ENCODE results near the gene ABHD12B.

ABHD12B gene

GRCh38 chr14:50844391-50844790 is 27.5 kb upstream of the ABHD12B start:
- H3K27me3 ChIP-seq (ENCODE audit: control insufficient read depth, insufficient read depth, low read length) = no peaks in the 10 kb centered on the region
- H3K4me3 ChIP-seq (ENCODE audit: low read depth, low read length) = no peak overlapping the region
- H3K9me3 ChIP-seq (ENCODE audit: control insufficient read depth, insufficient read depth, low read length) = no peaks in the 10 kb centered on the region
- no peaks in the 10 kb centered on the region for H3K4me1 ChIP-seq (ENCODE audit: control insufficient read depth, insufficient read depth, low read length)
- H3K27ac ChIP-seq (ENCODE audit: low read depth, low read length) = no peak overlapping the region
- no peak overlapping the region for H3K9ac ChIP-seq (ENCODE audit: low read depth, low read length)
- no peaks in the 10 kb centered on the region for H3K36me3 ChIP-seq (ENCODE audit: control insufficient read depth, insufficient read depth, low read length)

- Histone ChIP-seq H3K9ac (ENCODE audit: low read depth, low read length) (no peak overlapping the region), H3K4me3 (ENCODE audit: low read depth, low read length) (no peak overlapping the region), H3K9me3 (ENCODE audit: control insufficient read depth, insufficient read depth, low read length) (no peaks in the 10 kb centered on the region), H3K4me1 (ENCODE audit: control insufficient read depth, insufficient read depth, low read length) (no peaks in the 10 kb centered on the region), H3K36me3 (ENCODE audit: control insufficient read depth, insufficient read depth, low read length) (no peaks in the 10 kb centered on the region), H3K27me3 (ENCODE audit: control insufficient read depth, insufficient read depth, low read length) (no peaks in the 10 kb centered on the region), H3K27ac (ENCODE audit: low read depth, low read length) (no peak overlapping the region)
Observed at GRCh38 chr14:50845166-50845565, 26.7 kb upstream of the ABHD12B start.

DNA sequence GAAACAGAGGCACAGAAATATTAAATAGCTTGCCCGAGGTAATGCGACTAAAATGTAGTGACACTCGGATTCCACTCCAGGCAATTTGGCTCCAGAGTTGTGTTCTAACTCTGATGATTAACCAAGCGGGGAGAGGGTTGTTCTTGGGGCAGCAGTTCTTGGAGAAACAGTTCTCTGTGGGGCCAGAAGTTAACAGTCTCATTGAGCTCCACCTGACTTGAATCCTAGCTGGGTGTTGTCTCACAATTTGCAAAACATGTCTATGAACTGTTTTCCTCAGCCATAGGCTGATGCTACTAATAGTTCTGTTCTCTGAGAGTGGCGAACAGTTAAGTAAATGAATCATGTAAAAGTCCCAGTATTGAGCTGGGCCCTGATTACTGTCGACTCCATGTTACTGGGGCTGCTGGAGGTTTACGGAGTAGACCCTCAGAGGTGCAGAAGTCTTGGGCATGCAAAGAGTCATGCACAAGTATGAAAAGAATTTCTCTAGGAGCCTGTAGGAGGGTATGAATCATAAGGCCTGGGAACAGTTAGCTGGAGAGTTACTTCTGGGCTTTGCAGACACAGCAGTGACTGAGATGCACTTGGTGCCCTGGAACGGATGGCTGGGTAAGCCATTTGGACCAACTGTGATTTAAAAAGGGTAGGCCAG is 25.5 kb upstream of the ABHD12B start:
- no peaks in the 10 kb centered on the region for H3K9me3 ChIP-seq (ENCODE audit: control insufficient read depth, insufficient read depth, low read length)
- H3K27me3 ChIP-seq (ENCODE audit: control insufficient read depth, insufficient read depth, low read length) = no peaks in the 10 kb centered on the region
- H3K27ac ChIP-seq (ENCODE audit: low read depth, low read length) = no peak overlapping the region
- no peaks in the 10 kb centered on the region for H3K4me1 ChIP-seq (ENCODE audit: control insufficient read depth, insufficient read depth, low read length)
- no peak overlapping the region for H3K4me3 ChIP-seq (ENCODE audit: low read depth, low read length)
- no peaks in the 10 kb centered on the region for H3K36me3 ChIP-seq (ENCODE audit: control insufficient read depth, insufficient read depth, low read length)
- H3K9ac ChIP-seq (ENCODE audit: low read depth, low read length) = no peak overlapping the region

DNA sequence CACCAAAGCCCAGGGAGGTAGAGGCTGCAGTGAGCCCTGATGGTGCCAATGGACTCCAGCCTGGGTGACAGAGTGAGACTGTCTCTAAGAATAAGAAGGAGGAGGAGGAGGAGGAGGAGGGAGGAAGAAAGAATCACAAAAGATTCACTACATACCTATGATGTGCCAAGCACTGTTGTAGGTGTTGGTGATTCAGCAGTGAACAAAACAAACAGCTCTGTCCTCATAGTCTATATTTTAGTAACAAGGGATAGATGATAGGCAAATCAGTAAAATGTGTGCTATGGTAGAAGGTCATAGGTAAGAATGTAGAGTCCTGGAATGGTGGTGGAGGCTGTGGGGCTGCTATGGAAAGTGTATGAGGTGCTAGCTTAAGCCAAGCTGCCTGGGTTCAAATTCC is 18.0 kb upstream of the ABHD12B start:
- Histone ChIP-seq H3K4me3 (ENCODE audit: low read depth, low read length) (no peak overlapping the region), H3K9ac (ENCODE audit: low read depth, low read length) (no peak overlapping the region), H3K27me3 (ENCODE audit: control insufficient read depth, insufficient read depth, low read length) (no peaks in the 10 kb centered on the region)

GRCh38 chr14:50854521-50854920 is 17.3 kb upstream of the ABHD12B start:
- Histone ChIP-seq H3K4me3 (ENCODE audit: low read depth, low read length) (no peak overlapping the region), H3K27ac (ENCODE audit: low read depth, low read length) (no peak overlapping the region)

More for the DNA sequence above, 18.0 kb upstream of the ABHD12B start:
- no peaks in the 10 kb centered on the region for H3K4me1 ChIP-seq (ENCODE audit: control insufficient read depth, insufficient read depth, low read length)
- no peaks in the 10 kb centered on the region for H3K36me3 ChIP-seq (ENCODE audit: control insufficient read depth, insufficient read depth, low read length)
- H3K9me3 ChIP-seq (ENCODE audit: control insufficient read depth, insufficient read depth, low read length) = no peaks in the 10 kb centered on the region
- H3K27ac ChIP-seq (ENCODE audit: low read depth, low read length) = no peak overlapping the region

GRCh38 chr14:50855558-50855957 is 16.3 kb upstream of the ABHD12B start:
- Histone ChIP-seq H3K4me1 (ENCODE audit: control insufficient read depth, insufficient read depth, low read length) (peaks cover 12% of the 10 kb centered on the region), H3K4me3 (ENCODE audit: low read depth, low read length) (no peak overlapping the region), H3K9me3 (ENCODE audit: control insufficient read depth, insufficient read depth, low read length) (no peaks in the 10 kb centered on the region), H3K9ac (ENCODE audit: low read depth, low read length) (no peak overlapping the region), H3K36me3 (ENCODE audit: control insufficient read depth, insufficient read depth, low read length) (no peaks in the 10 kb centered on the region), H3K27ac (ENCODE audit: low read depth, low read length) (no peak overlapping the region), H3K27me3 (ENCODE audit: control insufficient read depth, insufficient read depth, low read length) (no peaks in the 10 kb centered on the region)

More at GRCh38 chr14:50854521-50854920, 17.3 kb upstream of the ABHD12B start:
- Histone ChIP-seq H3K36me3 (ENCODE audit: control insufficient read depth, insufficient read depth, low read length) (no peaks in the 10 kb centered on the region), H3K27me3 (ENCODE audit: control insufficient read depth, insufficient read depth, low read length) (no peaks in the 10 kb centered on the region), H3K9ac (ENCODE audit: low read depth, low read length) (no peak overlapping the region), H3K9me3 (ENCODE audit: control insufficient read depth, insufficient read depth, low read length) (no peaks in the 10 kb centered on the region), H3K4me1 (ENCODE audit: control insufficient read depth, insufficient read depth, low read length) (peaks cover 4% of the 10 kb centered on the region; the same call in 1 of the 2 replicates)

- Histone ChIP-seq H3K9me3 (ENCODE audit: control insufficient read depth, insufficient read depth, low read length) (no peaks in the 10 kb centered on the region), H3K27ac (ENCODE audit: low read depth, low read length) (no peak overlapping the region), H3K4me1 (ENCODE audit: control insufficient read depth, insufficient read depth, low read length) (peaks cover 17% of the 10 kb centered on the region), H3K36me3 (ENCODE audit: control insufficient read depth, insufficient read depth, low read length) (no peaks in the 10 kb centered on the region), H3K9ac (ENCODE audit: low read depth, low read length) (no peak overlapping the region), H3K27me3 (ENCODE audit: control insufficient read depth, insufficient read depth, low read length) (no peaks in the 10 kb centered on the region), H3K4me3 (ENCODE audit: low read depth, low read length) (no peak overlapping the region)
Observed at GRCh38 chr14:50856660-50857059, 15.2 kb upstream of the ABHD12B start.

GRCh38 chr14:50859296-50859624 is 12.6 kb upstream of the ABHD12B start:
- H3K4me1 ChIP-seq (ENCODE audit: control insufficient read depth, insufficient read depth, low read length) = peaks cover 17% of the 10 kb centered on the region
- no peak overlapping the region for H3K9ac ChIP-seq (ENCODE audit: low read depth, low read length)
- H3K27ac ChIP-seq (ENCODE audit: low read depth, low read length) = no peak overlapping the region
- no peak overlapping the region for H3K4me3 ChIP-seq (ENCODE audit: low read depth, low read length)
- no peaks in the 10 kb centered on the region for H3K36me3 ChIP-seq (ENCODE audit: control insufficient read depth, insufficient read depth, low read length)
- H3K9me3 ChIP-seq (ENCODE audit: control insufficient read depth, insufficient read depth, low read length) = no peaks in the 10 kb centered on the region
- H3K27me3 ChIP-seq (ENCODE audit: control insufficient read depth, insufficient read depth, low read length) = no peaks in the 10 kb centered on the region

- no peaks in the 10 kb centered on the region for H3K27me3 ChIP-seq (ENCODE audit: control insufficient read depth, insufficient read depth, low read length)
- H3K9me3 ChIP-seq (ENCODE audit: control insufficient read depth, insufficient read depth, low read length) = no peaks in the 10 kb centered on the region
- peaks cover 17% of the 10 kb centered on the region for H3K4me1 ChIP-seq (ENCODE audit: control insufficient read depth, insufficient read depth, low read length)
- no peaks in the 10 kb centered on the region for H3K36me3 ChIP-seq (ENCODE audit: control insufficient read depth, insufficient read depth, low read length)
- no peak overlapping the region; the same call in 1 of the 2 replicates for H3K9ac ChIP-seq (ENCODE audit: low read depth, low read length)
- H3K4me3 ChIP-seq (ENCODE audit: low read depth, low read length) = peak overlapping the region; percentile 43
- H3K27ac ChIP-seq (ENCODE audit: low read depth, low read length) = no peak overlapping the region
Observed at GRCh38 chr14:50860478-50861086, 11.3 kb upstream of the ABHD12B start.

DNA sequence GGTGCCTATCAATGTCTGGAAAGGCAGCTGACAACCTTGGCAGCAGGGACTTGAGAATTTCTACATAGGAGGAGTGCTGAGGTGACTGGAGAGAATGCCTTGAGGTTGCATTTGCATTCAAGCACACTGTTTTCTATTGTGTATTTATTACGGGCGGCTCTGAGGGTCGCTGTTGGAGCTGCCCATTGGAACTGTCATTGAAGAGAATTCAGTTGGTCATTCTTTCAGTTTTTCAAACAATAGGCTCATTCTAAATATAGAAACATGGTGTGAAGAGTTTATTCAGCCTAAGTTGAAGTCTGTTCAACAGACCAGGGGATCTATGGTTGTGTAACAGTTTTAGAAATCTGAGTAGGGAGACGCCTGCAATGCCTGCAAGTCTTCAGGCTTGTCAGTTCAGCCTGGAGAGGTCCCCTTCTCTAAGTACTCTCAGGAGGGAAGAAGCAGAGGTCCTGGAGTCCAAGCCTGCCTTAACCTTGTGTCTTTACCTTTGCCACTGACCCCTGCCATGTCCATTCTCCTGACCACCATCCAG is 9.8 kb upstream of the ABHD12B start:
- H3K36me3 ChIP-seq (ENCODE audit: control insufficient read depth, insufficient read depth, low read length) = no peaks in the 10 kb centered on the region
- no peaks in the 10 kb centered on the region for H3K27me3 ChIP-seq (ENCODE audit: control insufficient read depth, insufficient read depth, low read length)
- no peak overlapping the region for H3K4me3 ChIP-seq (ENCODE audit: low read depth, low read length)
- no peak overlapping the region for H3K27ac ChIP-seq (ENCODE audit: low read depth, low read length)
- no peaks in the 10 kb centered on the region for H3K9me3 ChIP-seq (ENCODE audit: control insufficient read depth, insufficient read depth, low read length)
- peaks cover 17% of the 10 kb centered on the region for H3K4me1 ChIP-seq (ENCODE audit: control insufficient read depth, insufficient read depth, low read length)
- H3K9ac ChIP-seq (ENCODE audit: low read depth, low read length) = no peak overlapping the region

- Histone ChIP-seq H3K9ac (ENCODE audit: low read depth, low read length) (no peak overlapping the region), H3K4me3 (ENCODE audit: low read depth, low read length) (no peak overlapping the region), H3K27ac (ENCODE audit: low read depth, low read length) (no peak overlapping the region), H3K9me3 (ENCODE audit: control insufficient read depth, insufficient read depth, low read length) (no peaks in the 10 kb centered on the region), H3K4me1 (ENCODE audit: control insufficient read depth, insufficient read depth, low read length) (peaks cover 17% of the 10 kb centered on the region), H3K36me3 (ENCODE audit: control insufficient read depth, insufficient read depth, low read length) (no peaks in the 10 kb centered on the region), H3K27me3 (ENCODE audit: control insufficient read depth, insufficient read depth, low read length) (no peaks in the 10 kb centered on the region)
Observed at GRCh38 chr14:50864237-50864636, 7.6 kb upstream of the ABHD12B start.
